HEK293 (cell line): ENCODE results near the gene CASP2.

Source experiments
- BCL11B ChIP-seq: fragments of 450-650 bp; formaldehyde crosslinking; IDR thresholded peaks from 2 replicates; pipeline ENCODE4 v1.5.1; 2016; ENCODE audit warnings: low read depth, missing biosample characterization, missing genetic modification characterization
- RBAK ChIP-seq: fragments of 450-650 bp; formaldehyde crosslinking; IDR thresholded peaks from 2 replicates; pipeline ENCODE4 v1.5.1; 2016; ENCODE audit warnings: missing biosample characterization, missing genetic modification characterization
- REST ChIP-seq: fragments of 450-650 bp; formaldehyde crosslinking; IDR thresholded peaks from 2 replicates; pipeline ENCODE4 v1.5.1; 2016; ENCODE audit warnings: missing biosample characterization, missing genetic modification characterization
- YY2 ChIP-seq: fragments of 450-650 bp; formaldehyde crosslinking; IDR thresholded peaks from 2 replicates; pipeline ENCODE4 v1.5.1; 2016; ENCODE audit warnings: missing biosample characterization, missing genetic modification characterization
- ZNF155 ChIP-seq: fragments of 450-650 bp; formaldehyde crosslinking; IDR thresholded peaks from 2 replicates; pipeline ENCODE4 v1.5.1; 2016; ENCODE audit warnings: missing biosample characterization, missing genetic modification characterization
- ZNF239 ChIP-seq: fragments of 450-650 bp; formaldehyde crosslinking; IDR thresholded peaks from 2 replicates; pipeline ENCODE4 v1.5.1; 2016; ENCODE audit warnings: missing biosample characterization, missing genetic modification characterization
- ZNF274 ChIP-seq, 2 experiments: fragments of 200-500 bp in 1 of 2; fragments of 450-650 bp in 1 of 2; sonication (Bioruptor generic) in 1 of 2; formaldehyde crosslinking in 1 of 2; IDR thresholded peaks; 2 replicates each; pipeline versions ENCODE4 v1.5.1 to v1.6.1; 2014 to 2016; ENCODE audit warnings: borderline replicate concordance in 1 of 2, inconsistent platforms in 1 of 2, low read length in 1 of 2, missing biosample characterization in 1 of 2, missing genetic modification characterization in 1 of 2
- ZNF302 ChIP-seq: fragments of 450-650 bp; formaldehyde crosslinking; IDR thresholded peaks from 2 replicates; pipeline ENCODE4 v1.5.1; 2016; ENCODE audit warnings: missing biosample characterization, missing genetic modification characterization, low read depth
- ZNF423 ChIP-seq: fragments of 450-650 bp; formaldehyde crosslinking; IDR thresholded peaks from 2 replicates; pipeline ENCODE4 v1.5.1; 2016; ENCODE audit warnings: missing biosample characterization, missing genetic modification characterization
- ZNF501 ChIP-seq: fragments of 450-650 bp; formaldehyde crosslinking; IDR thresholded peaks from 2 replicates; pipeline ENCODE4 v1.5.1; 2016; ENCODE audit warnings: missing biosample characterization, missing genetic modification characterization
- ZNF792 ChIP-seq: fragments of 450-650 bp; formaldehyde crosslinking; IDR thresholded peaks from 2 replicates; pipeline ENCODE4 v1.5.1; 2016; ENCODE audit warnings: missing biosample characterization, missing genetic modification characterization
- TF ChIP-seq, protein P1 (sequence below): fragments of 450-650 bp; formaldehyde crosslinking; IDR thresholded peaks from 2 replicates; pipeline ENCODE4 v1.5.1; 2016; ENCODE audit warnings: missing biosample characterization, missing genetic modification characterization

GRCh38 chr7:143280566-143280965, 7.6 kb upstream of the CASP2 start:
- TF ChIP-seq ZNF501 (tag by site-specific recombination): no peak
- TF ChIP-seq, protein P1, sequence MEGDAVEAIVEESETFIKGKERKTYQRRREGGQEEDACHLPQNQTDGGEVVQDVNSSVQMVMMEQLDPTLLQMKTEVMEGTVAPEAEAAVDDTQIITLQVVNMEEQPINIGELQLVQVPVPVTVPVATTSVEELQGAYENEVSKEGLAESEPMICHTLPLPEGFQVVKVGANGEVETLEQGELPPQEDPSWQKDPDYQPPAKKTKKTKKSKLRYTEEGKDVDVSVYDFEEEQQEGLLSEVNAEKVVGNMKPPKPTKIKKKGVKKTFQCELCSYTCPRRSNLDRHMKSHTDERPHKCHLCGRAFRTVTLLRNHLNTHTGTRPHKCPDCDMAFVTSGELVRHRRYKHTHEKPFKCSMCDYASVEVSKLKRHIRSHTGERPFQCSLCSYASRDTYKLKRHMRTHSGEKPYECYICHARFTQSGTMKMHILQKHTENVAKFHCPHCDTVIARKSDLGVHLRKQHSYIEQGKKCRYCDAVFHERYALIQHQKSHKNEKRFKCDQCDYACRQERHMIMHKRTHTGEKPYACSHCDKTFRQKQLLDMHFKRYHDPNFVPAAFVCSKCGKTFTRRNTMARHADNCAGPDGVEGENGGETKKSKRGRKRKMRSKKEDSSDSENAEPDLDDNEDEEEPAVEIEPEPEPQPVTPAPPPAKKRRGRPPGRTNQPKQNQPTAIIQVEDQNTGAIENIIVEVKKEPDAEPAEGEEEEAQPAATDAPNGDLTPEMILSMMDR: no peak
- TF ChIP-seq ZNF274 (IDR thresholded peaks at IDR 0.05; ENCODE audit: low read length): no peak
- no peak for TF ChIP-seq ZNF274 (tag by site-specific recombination; IDR thresholded peaks at IDR 0.05; ENCODE audit: borderline replicate concordance)
- no peak for TF ChIP-seq BCL11B
- no peak for TF ChIP-seq RBAK
- no peak for TF ChIP-seq ZNF792 (tag by site-specific recombination)
- no peak for TF ChIP-seq ZNF302
- no peak for TF ChIP-seq ZNF155 (tag by site-specific recombination)
- no peak for TF ChIP-seq ZNF423 (tag by site-specific recombination)
- TF ChIP-seq REST (tag by site-specific recombination): no peak
- no peak for TF ChIP-seq YY2 (tag by site-specific recombination)
- no peak for TF ChIP-seq ZNF239 (tag by site-specific recombination)
